NCI-H526 treated with DMSO at 0.1 percent for 48 hours (cell line): Measurements from ENCODE around the gene MYO1A.
A peak's percentile ranks its signal among the peaks of the same experiment; 100 is the strongest.
"Not testable (repeated sequence)": the region's sequence is repeated elsewhere in the genome, so short reads cannot be mapped to it uniquely, and the experiment has no call there.

ENCODE experiments used
- DNase-seq: peaks from one replicate; lab custom pipeline; 2025; lab: John Stamatoyannopoulos, UW

MYO1A gene

DNA sequence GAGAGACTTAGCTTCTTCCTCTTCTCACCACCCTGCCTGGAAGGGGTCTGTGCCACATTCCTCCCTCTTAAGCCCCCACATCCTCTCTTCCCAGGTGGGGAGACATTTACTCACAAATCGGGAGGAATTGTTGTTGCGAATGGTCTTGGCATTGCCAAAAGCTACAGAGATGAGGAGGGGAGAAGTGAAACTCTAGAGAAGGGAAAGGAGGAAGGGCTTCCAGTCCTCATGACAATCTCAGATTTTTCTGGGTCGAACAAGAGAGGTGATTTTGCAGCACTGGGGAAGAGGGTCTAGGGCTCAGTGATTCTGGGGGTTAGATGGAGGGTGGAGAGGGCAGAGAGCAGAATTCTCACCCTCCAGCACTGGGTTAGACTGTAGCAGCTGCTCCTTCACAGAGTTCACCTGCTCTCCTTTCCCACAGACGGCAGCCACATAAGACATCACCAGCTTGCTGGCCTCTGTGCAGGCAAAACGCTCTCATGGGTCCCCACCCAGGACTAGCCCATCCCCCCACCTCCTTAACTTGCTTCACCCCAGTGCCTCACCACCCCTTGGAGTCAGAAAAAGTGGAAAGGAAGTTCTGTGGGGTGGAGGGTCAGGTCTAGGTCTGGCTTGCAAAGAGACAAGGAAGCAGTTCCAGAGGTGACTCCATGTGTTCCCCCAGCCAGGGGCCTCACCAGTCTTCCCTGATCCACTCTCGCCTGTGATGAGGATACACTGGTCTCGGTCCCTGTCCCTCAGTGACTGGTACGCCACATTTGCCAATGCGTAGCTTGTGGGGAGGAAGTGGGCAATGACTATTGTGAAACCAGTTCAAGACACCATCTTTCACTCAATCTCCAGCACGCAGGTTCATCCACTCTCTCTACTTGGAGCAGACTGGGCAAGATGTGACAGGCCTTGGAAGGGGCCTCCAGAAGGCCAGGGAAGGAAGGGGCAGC, 2.7 kb downstream of the MYO1A start:
- no peak for DNase-seq

DNA sequence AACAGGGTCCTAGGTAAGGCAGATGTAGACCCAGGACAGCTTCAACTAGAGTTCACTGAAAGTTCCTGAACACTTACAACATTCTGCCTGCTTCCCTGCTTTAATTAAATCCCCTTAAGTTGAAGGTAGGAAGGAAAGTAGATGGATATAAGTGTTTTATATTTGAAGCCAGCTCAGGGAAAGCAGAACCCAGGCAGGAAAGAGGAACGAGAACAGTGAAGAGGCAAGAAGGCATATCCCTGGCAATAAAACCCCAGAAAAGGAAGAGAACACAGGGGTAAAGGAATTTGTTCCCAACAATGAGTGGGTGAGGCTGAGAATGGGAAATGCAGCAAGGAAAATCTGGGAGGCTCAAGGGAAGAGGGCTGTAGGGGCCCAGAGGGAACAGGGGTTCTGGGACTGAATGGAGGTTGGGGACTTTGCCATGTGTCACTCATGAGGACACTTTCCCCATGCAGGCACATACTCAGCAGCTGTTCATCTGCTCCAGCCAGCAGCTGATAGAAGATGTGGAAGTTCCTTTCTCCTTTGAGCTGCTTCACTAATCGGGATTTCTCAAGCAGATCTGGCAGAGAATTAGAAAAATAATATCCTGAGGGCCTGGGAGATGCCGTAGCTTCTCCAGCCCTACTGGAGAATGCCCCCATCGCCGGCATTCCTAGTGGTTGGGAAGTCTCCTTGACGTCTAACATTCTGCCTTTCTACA, 3.7 kb downstream of the MYO1A start:
- no peak for DNase-seq

DNA sequence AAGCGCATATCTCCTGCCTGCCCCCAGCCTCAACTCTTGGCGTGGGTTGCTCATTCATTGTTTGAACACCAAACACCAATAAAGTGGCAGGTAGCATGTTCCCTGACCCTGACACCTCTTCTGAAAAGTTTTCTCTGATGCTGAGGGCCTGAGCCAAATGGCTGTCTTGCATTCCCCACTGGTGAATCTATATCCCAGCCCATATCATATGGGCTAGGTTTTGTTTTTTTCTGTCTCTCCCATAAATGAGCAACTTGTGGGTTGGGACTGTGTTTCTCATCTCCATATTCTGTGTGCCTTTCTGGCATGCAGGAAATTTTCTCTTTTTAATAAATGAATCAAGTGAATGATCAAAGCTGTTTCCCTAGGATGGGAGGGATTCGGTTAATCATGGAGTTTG, 5.0 kb downstream of the MYO1A start:
- DNase-seq: no peak

DNA sequence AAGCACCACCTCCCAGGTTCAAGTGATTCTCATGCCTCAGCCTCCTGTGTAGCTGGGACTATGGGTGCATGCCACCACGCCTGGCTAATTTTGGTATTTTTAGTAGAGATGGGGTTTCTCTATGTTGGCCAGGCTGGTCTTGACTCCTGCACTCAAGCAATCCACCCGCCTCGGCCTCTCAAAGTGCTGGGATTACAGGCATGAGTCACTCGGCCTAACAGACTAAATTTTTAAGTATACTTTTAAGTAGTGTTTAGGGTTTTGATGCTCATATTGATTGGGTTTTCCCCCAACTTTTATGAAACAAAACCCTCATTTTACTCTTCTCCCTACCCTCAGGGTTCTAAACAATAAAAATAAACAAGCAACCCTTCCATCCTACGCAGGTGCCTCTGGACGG, 5.5 kb downstream of the MYO1A start:
- DNase-seq: no peak

DNA sequence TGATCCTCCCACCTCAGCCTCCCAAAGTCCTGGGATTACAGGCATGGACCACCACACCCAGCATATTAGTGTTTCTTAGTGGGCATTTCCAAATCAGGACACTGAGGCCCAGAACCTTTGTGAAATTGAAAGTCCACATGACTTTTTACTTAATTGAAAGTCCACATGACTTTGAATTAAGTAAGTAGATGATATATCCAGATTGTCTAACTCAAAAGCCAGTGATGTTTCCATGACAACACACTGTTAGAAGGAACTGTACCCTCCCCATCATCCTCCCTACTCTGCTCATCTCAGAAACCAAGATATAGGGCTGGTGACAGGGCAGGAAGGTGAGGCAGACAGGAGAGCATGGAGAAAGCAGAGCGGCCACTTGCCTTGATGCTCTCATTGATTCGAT, 7.2 kb downstream of the MYO1A start:
- no peak for DNase-seq

DNA sequence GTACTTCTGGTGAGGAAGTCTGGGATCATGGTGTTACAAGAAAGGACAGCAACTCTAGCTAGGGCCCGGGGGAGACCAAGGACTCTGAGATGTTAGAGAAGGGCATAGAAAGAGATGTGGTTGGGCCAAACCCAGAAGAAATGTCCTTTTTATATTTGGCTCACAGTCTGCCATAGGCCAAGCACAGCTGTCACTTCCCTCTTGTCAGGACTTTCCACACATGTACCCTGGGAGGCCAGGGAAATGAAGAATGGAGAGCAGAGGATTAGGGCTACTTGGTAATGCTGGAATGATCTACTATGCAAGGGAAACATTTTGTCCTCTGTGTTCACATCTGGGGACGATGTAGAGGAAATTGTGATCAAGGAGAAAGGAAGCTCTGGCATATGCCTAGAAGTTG, 9.2 kb downstream of the MYO1A start:
- DNase-seq: no peak

DNA sequence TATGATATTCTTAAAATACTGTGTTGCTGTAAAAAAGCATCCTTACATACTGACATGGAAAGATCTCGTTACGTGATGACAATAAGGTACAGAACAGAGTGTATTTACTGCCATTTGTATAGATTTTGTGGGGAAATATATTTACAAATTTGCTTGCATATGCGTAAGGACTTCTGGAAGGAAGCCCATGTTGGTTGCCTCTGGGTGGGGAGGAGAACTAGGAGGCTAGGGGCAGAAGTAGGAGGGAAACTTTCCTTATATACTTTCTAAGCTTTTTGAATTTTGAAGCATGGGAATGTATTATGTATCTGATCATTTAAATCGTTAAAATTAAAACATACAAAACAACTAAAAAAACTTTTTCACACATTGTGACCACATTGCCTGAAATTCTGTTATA, 9.7 kb downstream of the MYO1A start:
- no peak for DNase-seq

DNA sequence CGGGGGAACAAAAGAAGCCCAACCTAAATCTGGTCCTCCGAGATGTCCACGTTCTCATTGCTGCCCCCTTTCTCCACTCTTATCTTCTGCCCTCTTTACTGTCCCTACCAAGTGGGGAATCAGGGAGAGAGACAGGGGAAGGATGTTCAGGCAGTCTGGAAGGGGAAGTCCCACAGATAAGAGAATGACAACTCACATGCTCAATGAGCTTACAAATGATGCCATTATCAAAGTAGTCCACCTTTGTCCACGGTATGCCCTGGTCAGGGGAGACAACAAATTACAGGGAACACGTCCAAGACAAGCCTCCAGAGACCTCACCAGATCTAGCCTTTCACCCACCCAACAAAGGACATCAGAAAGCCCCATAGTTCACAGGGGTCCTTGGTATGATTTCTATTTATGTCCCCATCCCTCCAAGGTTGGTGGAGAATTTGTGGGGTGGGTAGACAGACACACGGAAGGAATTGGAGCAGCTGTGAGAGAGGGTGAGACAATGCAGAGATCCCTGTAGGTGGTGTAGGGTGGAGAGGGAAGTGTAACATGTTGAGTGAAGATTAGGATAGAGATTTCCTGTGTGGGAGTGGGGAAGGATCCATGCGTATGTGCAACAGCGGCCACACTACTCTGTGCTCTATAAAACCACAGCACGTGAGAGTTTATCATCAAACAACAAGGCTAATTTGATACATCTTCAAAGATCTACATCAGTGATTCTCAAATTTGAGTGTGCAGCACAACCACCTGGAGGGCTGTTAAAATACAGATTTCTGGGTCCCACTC, 10.7 kb downstream of the MYO1A start:
- no peak for DNase-seq

DNA sequence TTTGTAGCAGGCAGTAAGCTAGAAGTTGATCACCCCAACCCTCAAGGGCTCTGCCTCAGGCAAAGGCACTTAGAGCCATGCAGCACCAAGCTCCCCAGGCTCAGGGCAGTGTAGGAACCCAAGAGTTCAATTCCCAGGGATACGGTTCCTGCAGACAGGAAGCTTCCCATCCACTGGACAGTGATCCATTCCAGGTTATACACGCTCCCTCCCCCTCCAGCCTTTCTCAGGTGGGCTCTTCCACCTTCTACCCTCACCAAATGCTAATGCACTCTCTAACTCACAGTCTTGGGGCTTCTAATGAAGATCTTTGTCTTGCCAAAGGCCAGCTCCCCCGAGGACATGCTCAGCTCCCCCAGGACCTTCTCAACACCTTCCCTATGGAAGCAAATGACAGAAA, 12.7 kb downstream of the MYO1A start:
- DNase-seq: no peak

DNA sequence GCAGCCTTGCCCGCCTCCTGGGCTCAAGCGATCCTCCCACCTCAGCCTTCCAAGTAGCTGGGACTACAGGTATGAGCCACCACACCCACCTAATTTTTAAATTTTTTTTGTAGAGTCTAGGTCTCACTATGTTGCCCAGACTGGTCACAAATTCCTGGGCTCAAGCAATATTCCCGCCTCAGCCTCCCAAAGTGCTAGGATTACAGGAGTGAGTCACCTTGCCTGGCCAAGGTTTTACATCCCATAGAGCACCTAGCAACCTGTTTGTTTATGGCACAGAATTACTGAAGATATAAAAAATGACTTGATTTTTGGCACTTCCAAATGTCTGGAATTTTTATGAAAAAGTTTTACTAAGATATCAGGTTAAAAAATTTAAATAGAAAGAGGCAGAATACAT, 16.5 kb downstream of the MYO1A start:
- no peak for DNase-seq

DNA sequence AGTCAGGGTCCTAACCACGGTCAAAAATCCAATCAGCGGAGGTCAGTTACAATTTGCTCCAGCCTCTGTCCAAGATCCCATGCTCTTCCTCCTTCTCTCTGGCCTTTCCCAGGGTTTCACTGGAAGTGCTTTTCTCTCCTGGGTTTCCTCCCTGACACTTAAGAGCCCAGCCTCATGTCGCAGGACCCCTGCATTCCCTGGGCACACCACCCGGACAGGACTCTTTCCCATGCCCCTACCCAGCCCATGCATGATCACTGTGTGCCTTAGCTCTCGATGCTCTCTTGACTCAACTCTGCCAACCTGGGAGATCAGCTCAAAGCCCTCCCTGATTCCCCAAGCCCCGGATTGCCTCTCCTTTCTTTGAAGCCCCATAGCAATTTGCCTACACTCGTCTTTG, 18.1 kb downstream of the MYO1A start:
- no peak for DNase-seq

DNA sequence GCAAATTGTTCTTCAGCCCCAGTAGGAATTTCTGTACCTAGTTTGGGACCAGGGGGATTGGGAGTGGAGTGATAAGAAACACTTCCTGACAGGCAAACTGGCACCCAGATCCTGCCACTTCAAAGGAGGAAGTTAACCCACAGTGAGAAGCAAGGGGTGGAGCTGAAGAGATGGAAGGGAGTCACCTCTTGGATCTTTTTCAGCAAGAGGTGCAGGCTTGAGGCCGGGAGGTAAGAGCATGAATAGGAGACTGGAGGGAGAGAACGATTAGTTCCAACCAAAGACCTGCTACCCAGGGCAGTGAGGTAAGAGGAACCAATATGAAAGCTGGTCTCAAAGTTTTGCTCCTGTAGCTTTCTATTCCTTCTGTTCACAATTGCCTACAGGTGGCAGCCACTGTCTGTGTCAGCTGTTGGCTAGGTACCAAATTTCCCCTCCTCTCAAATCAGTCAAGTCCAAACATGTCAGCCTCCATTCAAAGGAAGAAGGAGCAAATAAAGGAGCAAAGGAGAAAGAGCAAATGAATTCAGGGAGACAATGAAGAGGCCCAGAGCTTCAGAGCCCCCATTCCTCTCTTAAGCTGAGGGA, 18.7 kb downstream of the MYO1A start:
- peak; percentile 40 for DNase-seq

DNA sequence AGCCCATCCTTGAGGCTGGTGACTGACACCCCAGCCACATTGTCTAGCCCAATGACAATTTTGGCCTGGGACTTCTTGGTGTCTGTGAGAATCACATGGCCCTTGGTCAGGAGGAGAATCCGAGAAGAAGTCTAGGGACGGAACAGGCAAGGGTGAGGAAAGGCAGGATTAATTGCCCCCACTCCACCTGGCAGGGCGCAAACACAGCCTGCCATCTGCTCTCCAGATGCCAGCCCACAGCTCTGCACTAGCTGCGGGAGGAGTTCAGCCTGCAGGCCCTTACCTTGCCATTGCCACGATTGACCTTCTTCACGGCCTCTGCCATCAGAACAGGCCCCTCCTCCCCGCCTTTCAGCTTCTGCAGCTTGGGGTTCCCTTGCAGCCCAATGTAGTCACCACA, 20.5 kb downstream of the MYO1A start:
- no peak for DNase-seq

DNA sequence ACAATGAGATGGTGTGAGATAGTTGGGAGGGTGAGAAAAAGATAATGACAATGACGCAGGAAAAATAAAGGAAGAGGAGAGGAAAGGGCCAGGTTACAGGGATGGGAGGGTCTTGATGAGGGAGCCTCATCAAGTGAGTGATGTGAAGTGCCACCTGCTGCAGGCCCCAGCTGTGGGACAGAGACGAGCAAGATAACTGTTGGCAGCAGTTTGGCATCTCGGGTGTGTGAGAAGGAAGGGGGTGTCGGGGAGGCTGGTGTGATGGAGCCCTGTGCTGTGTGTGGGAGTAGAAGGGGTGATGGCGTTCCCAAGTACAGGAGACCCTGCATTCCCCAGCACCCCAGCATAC, 22.1 kb downstream of the MYO1A start:
- no peak for DNase-seq

DNA sequence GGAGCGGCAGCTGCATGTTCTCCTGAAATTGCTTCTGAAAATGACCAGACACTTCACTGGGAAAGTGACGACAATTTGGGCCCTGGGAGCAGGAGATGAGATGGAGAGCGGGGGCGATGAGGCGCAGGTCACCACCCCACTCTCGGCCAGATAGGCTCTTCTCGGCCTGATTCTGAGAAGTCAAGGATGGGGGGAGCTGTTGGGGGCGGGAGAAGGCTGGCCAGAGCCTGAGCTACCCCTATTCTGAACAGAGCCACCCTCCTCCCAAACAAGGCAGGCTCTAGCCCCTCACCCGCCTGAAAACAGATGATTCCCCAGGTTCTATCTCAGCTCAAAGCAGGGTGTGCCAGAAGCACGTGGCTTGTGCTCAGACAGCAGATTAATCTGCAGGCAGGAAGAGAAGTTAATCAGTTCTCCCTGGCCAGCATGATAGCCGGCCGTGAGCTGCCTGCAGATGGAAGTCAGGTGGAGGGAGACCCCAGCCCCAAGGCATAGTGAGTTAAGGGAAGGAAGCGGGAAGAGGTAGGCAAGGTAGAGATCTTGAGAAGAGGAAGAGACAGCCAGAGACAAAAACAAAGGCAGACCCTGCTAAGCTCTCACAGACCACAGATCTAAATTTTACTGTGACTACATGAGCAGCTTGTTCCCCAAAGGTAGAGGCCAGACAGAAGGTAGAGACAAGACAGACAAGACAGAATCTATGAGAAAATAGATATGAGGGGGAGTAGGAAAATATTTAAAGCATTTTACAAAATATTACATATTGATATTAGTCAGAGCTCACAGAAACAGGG, 22.7 kb downstream of the MYO1A start:
- no peak for DNase-seq

DNA sequence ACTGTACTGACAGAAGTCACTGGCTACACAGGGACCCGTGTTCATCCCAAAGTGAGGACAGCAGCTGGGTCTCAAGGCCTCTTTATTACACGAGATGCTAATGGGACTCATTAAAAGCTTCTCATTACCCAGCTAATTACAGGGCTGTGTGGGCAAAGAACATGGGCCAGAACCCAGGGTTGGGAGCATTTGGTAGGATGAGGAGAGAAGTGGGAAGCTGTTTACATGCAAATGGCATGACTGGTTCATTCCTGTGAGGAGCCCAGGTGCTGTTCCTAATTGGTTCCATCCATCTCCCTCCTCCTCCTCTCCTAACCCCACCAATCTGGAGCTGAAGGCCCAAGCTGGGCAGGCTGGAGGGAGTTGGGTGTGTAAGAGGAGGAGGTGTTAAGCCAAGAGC, 24.7 kb downstream of the MYO1A start:
- no peak for DNase-seq

DNA sequence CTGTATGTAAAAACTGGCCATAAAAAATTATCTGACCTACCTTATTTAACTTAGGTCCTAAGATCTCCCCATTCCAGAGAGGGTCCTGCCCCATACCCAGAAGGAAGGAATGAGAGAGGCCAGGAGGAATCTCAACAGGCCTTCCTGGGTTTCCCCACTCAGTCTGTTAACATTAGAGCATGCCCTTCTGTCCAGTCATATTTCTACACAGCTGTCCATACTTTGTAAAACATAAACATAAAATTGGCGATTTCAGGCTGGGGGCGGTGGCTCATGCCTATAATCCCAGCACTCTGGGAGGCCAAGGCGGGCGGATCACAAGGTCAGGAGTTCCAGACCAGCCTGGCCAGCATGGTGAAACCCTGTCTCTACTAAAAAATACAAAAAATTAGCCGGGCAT, 27.6 kb downstream of the MYO1A start:
- DNase-seq: not testable (repeated sequence)

DNA sequence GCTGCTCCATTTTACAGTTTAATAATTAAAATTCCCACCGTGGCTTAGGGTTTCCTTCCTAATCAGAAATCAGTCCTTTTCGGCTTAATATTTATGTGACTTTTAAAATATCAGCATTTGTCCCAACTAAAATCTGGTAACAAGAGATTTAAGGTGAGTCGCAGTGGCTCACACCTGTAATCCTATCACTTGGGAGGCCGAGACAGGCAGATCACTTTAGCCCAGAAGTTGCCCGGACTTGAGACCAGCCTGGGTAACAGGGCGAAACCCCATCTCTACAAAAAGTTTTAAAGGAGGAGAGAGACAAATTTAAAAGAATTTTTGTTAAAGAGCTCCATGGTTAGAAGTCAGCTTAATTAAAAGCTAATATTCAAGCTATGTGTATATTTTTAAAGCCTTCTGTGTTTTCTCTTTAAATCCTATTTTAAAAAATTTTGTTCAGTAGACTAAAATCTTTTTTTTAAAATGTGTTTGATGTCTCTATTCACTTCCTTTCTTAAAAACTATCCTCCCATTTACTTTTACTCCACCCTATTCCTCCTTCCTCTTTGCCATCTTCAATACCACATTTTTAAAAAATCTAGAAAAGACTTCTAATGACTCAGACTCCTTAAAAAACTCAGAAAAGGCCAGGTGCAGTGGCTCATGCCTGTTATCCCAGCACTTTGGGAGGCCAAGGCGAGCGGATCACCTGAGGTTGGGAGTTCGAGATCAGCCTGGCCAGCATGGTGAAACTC, 29.8 kb downstream of the MYO1A start:
- no peak for DNase-seq

DNA sequence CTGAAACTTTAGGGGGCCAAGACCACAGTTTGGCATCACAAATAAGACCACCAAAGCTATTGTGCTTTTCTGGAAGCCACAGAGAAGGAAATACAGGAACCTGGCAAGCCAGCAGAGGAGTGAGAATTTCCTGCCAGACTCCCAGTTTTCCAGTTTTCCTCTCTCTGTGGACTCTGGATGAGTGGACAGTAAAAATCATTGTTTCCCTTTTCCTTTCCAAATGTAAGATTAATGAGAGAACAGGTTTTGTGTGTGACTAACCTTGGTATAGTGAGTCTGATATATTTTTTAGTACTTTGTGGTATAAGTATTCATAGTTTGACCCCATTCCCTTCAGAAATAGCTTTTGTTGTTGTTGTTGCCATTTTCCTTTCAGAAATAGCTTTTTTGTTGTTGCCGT, 31.0 kb downstream of the MYO1A start:
- no peak for DNase-seq

DNA sequence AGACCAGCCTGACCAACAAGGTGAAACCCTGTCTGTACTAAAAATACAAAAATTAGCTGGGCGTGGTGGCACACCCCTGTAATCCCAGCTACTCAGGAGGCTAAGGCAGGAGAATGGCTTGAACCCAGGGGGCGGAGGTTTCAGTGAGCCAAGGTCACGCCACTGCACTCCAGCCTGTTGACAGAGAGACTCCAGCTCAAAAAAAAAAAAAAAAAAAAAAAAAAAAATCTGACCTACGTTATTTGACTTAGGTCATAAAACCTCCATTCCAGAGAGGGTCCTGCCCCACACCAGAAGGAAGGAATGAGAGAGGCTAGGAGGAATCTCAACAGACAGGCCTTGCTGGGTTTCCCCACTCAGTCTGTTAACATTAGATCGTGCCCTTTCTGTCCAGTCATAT, 31.6 kb downstream of the MYO1A start:
- DNase-seq: not testable (repeated sequence)

DNA sequence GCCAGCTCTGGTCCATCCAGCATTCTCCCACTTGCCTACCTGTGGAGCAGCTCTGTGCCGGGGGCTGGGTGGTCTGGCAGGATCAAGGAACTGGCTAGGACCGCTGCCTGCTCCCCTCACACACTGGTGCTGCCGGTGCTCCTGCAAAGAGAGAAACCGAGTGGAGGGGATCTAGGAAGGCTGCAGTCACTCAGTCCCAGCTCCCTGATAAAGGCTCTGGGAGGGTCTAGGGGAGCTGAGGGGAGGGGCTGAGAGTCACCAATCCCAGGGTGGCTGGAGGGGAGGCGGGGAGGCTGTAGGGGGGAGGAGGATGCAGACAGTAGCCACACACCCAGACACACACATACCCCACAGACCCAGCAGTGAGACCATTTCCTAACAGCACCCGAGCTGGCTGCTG, 33.6 kb downstream of the MYO1A start, which contains the start of gene TAC3:
Gene TAC3, minus strand, starts transcription at position 182 of the 400 bp plus-strand sequence. CDS start 732 bp downstream, outside the sequence.
- no peak for DNase-seq
